Keratinocyte (primary cell): Measurements from ENCODE around the gene NVL. TPM values are rescaled to one million over a fixed set of nuclear protein-coding genes. Genes with fewer than 3 reads are reported as not detected.
"Not testable (repeated sequence)": the region's sequence is repeated elsewhere in the genome, so short reads cannot be mapped to it uniquely, and the experiment has no call there.

Source experiments
- DNase-seq: peaks from one replicate; pipeline ENCODE4 v3.0.0-alpha.2; 2011; ENCODE audit warnings: low read depth, missing footprints, low spot score
- FAIRE-seq: peaks from 2 replicates; lab custom pipeline; 2011; peaks lifted over from hg19 to GRCh38; lab: Jason Lieb, UNC
- H2AFZ ChIP-seq: 2 replicates; pipeline ENCODE4 v1.6.0; 2012; ENCODE audit warnings: low read length, control low read depth, inconsistent platforms; ENCODE audit not compliant: control insufficient read depth
- H3K27ac ChIP-seq: 2 replicates; pipeline ENCODE4 v1.5.1; 2011; ENCODE audit warnings: low read length; ENCODE audit not compliant: control insufficient read depth, insufficient read depth
- H3K27me3 ChIP-seq: 3 replicates; pipeline ENCODE4 v1.6.0; 2011; ENCODE audit warnings: low read length; ENCODE audit not compliant: control insufficient read depth, insufficient read depth; ENCODE audit errors: extremely low read depth
- H3K36me3 ChIP-seq, 2 experiments: 2 replicates in 1 of 2; 3 replicates in 1 of 2; pipeline ENCODE4 v1.5.1; 2011; ENCODE audit warnings: low read length in 2 of 2, mild to moderate bottlenecking in 1 of 2; ENCODE audit not compliant: control insufficient read depth in 2 of 2, insufficient read depth in 2 of 2; ENCODE audit errors: extremely low read depth in 1 of 2
- H3K4me1 ChIP-seq: 3 replicates; pipeline ENCODE4 v1.5.1; 2011; ENCODE audit warnings: low read length; ENCODE audit not compliant: control insufficient read depth, insufficient read depth; ENCODE audit errors: extremely low read depth
- H3K4me2 ChIP-seq: 3 replicates; pipeline ENCODE4 v1.6.0; 2011; ENCODE audit warnings: low read depth, low read length; ENCODE audit not compliant: control insufficient read depth, insufficient read depth; ENCODE audit errors: extremely low read depth
- H3K4me3 ChIP-seq, 3 experiments: fragments of 200-600 bp in 1 of 3; sonication (generic) in 1 of 3; 2 replicates in 2 of 3; 3 replicates in 1 of 3; pipeline ENCODE4 v1.5.1; 2011 to 2016; ENCODE audit warnings: low read length in 3 of 3, mild to moderate bottlenecking in 3 of 3, control low read depth in 2 of 3, inconsistent platforms in 1 of 3, low read depth in 1 of 3, mixed read lengths in 1 of 3, mixed run types in 1 of 3, moderate library complexity in 1 of 3; ENCODE audit not compliant: control insufficient read depth in 2 of 3, insufficient read depth in 2 of 3; ENCODE audit errors: extremely low read depth in 1 of 3
- H3K79me2 ChIP-seq: 2 replicates; pipeline ENCODE4 v1.6.0; 2012; ENCODE audit warnings: low read length; ENCODE audit not compliant: control insufficient read depth, insufficient read depth
- H3K9ac ChIP-seq: 3 replicates; pipeline ENCODE4 v1.6.0; 2011; ENCODE audit warnings: low read length; ENCODE audit not compliant: control insufficient read depth, insufficient read depth; ENCODE audit errors: extremely low read depth
- H3K9me1 ChIP-seq: 3 replicates; pipeline ENCODE4 v1.6.0; 2011; ENCODE audit warnings: low read length; ENCODE audit not compliant: control insufficient read depth, insufficient read depth; ENCODE audit errors: extremely low read depth
- H3K9me3 ChIP-seq: 2 replicates; pipeline ENCODE4 v1.5.1; 2012; ENCODE audit warnings: low read depth, low read length; ENCODE audit not compliant: control insufficient read depth
- H4K20me1 ChIP-seq: 3 replicates; pipeline ENCODE4 v1.6.0; 2011; ENCODE audit warnings: low read length; ENCODE audit not compliant: control insufficient read depth, insufficient read depth; ENCODE audit errors: extremely low read depth
- EZH2 ChIP-seq: IDR thresholded peaks from one replicate; pipeline ENCODE4 v1.6.1; 2012; ENCODE audit warnings: inconsistent platforms, mild to moderate bottlenecking, low read length, moderate library complexity
- dilution Hi-C: fragments of 300-500 bp; cut with MboI; formaldehyde crosslinking; loops from one replicate; pipeline ENCODE4 v1.7.0; 2020; ENCODE audit warnings: low sequenced_read_pairs; ENCODE audit not compliant: extremely low pct_ligation_motif_present
- polyA plus RNA-seq, 5 experiments: library from polyadenylated mRNA; depleted of rRNA in 3 of 5; stranded (reverse) in 3 of 5; stranded (forward) in 1 of 5; unstranded in 1 of 5; fragments of >200 nt; gene quantifications; 1 replicate in 1 of 5; 2 replicates in 3 of 5; 3 replicates in 1 of 5; pipeline versions ENCODE4 v1.2.1 to v1.2.3, GENCODE V29; 2011 to 2012; ENCODE audit warnings: missing spikeins in 2 of 5, low read depth in 1 of 5, low replicate concordance in 1 of 5
- TF ChIP-seq, protein P1 (sequence below), 3 experiments: IDR thresholded peaks in 1 of 3; conservative IDR thresholded peaks in 1 of 3; optimal IDR thresholded peaks in 1 of 3; 2 replicates in 2 of 3; 3 replicates in 1 of 3; pipeline versions ENCODE3 to v1.5.1; 2011; ENCODE audit warnings: low read length in 3 of 3, mild to moderate bottlenecking in 3 of 3, moderate library complexity in 2 of 3, control low read depth in 1 of 3, inconsistent platforms in 1 of 3; ENCODE audit not compliant: insufficient read depth in 2 of 3; ENCODE audit errors: extremely low read depth in 1 of 3

NVL gene
- polyA plus RNA-seq, 1 donor (not counting 4 experiments of a cell fraction or from before 2014, with no cell fraction given) = 24.9 TPM

DNA sequence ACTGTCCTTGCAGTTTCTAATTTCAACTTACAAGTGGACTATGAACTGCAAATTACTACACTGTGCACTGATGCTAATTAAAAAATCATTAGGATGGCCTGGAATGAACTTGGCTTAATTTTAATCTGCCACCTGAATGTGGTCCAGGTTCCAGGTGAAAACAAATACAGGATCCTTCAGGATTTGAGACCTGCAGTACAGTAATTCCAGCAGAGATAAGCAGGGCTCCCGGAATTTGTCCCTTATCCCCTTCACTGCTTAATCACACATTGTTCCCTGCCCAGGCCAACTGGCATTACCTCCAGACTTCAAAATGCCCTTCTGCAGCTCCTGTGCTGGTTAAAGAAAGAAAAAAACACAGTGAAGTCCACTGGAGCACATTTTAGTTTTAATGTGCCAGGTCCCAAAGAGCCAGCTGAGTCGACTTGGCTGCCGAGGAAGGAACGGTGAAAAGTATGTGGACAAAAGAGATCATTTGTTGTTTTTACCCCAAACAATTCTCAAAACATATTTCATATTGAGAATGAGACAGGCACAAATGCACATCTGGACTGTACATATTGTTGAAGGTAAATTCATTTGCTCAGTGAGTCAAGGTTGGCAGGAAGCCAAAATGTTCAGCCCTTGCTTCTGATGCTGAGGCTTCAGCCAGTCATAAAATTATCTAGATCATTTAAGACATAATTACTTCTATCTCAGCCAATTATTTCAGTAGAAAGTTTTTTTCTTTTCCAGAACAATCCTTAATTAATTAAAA, 118.6 kb downstream of the NVL start:
- Histone ChIP-seq H3K4me1 (peaks cover 31% of the 10 kb centered on the region), H3K27me3 (no peaks in the 10 kb centered on the region), H3K9me3 (no peaks in the 10 kb centered on the region), H3K9me1 (peaks cover 5% of the 10 kb centered on the region), H2AFZ (no peak overlapping the region), H3K27ac (no peak overlapping the region), H3K79me2 (no peaks in the 10 kb centered on the region), H3K4me2 (no peak overlapping the region), H3K9ac (no peak overlapping the region), H3K4me3 (no peak overlapping the region), H3K36me3 (no peaks in the 10 kb centered on the region), H4K20me1 (no peaks in the 10 kb centered on the region)
- DNase-seq (no peak), FAIRE-seq (no peak)
- TF ChIP-seq, protein P1, sequence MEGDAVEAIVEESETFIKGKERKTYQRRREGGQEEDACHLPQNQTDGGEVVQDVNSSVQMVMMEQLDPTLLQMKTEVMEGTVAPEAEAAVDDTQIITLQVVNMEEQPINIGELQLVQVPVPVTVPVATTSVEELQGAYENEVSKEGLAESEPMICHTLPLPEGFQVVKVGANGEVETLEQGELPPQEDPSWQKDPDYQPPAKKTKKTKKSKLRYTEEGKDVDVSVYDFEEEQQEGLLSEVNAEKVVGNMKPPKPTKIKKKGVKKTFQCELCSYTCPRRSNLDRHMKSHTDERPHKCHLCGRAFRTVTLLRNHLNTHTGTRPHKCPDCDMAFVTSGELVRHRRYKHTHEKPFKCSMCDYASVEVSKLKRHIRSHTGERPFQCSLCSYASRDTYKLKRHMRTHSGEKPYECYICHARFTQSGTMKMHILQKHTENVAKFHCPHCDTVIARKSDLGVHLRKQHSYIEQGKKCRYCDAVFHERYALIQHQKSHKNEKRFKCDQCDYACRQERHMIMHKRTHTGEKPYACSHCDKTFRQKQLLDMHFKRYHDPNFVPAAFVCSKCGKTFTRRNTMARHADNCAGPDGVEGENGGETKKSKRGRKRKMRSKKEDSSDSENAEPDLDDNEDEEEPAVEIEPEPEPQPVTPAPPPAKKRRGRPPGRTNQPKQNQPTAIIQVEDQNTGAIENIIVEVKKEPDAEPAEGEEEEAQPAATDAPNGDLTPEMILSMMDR (optimal IDR thresholded peaks at IDR 0.05 in 1 of 3, IDR thresholded peaks at IDR 0.05 in 1 of 3, conservative IDR thresholded peaks at IDR 0.05 in 1 of 3; ENCODE audit: extremely low read depth in 1 of 3, insufficient read depth in 2 of 3, low read length in 3 of 3) = no peak
- no peak for TF ChIP-seq EZH2
- dilution Hi-C loops = no loop called here

DNA sequence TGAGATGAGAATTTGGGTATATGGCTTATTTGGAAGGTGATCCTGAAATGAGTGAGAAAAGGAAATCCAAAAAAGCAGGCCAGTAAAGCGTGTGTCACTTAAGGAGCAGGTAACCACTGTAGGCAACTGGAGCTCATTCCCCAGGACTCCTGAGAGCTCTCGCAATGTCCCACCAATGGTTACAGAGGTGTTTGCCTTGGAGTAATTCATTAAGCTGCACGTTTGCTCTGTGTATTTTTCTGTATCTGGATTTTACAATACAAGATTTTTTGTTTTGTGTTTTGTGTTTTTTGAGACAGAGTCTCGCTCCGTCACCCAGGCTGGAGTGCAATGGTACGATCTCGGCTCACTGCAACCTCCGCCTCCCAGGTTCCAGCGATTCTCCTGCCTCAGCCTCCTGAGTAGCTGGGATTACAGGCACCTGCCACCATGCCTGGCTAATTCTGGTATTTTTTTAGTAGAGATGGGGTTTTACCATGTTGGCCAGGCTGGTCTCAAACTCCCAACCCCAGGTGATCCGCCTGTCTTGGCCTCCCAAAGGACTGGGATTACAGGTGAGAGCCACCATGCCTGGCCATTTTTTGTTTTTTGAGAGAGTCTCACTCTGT, 123.9 kb downstream of the NVL start:
- H4K20me1 ChIP-seq, FAIRE-seq, H2AFZ ChIP-seq, H3K4me3 ChIP-seq, H3K36me3 ChIP-seq, H3K9me3 ChIP-seq, H3K9me1 ChIP-seq, dilution Hi-C loops, DNase-seq, H3K27me3 ChIP-seq, H3K79me2 ChIP-seq: not testable (repeated sequence)
- Histone ChIP-seq H3K4me2 (peak overlapping the region; percentile 63), H3K4me1 (peaks cover 25% of the 10 kb centered on the region), H3K9ac (peak overlapping the region; percentile 72), H3K27ac (peak overlapping the region; percentile 74)
